ENCODE results near the gene SHF.

The SHF gene

DNA sequence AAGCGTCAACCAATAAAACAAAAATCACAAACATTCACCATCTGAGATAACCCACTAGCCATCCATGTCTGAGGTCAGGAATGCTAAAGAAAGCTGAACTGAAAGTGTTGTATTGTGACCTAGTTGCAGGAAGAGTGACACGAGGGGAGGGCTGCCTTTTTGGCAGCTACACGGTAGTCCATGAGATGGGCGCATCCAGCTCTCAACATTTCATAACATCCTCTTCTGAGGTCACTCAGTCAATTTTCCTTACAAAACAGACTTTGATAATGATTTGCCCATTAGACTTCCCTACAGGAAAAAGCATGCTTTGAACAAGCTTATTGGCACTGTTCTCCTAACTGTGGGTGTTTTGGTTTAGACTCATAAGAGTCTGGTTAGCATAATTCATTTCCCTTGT is 15.4 kb upstream of the SHF start:
- H3K4me1 Mint-ChIP-seq (ENCODE audit: low read depth), result peaks cover 19% of the 10 kb centered on the region
- H3K27ac Mint-ChIP-seq, result no peak overlapping the region
- H3K27me3 Mint-ChIP-seq, result peaks cover 3% of the 10 kb centered on the region
- no peak overlapping the region for H3K4me3 Mint-ChIP-seq
- DNase-seq, result no peak
- peaks cover 4% of the 10 kb centered on the region for H3K36me3 Mint-ChIP-seq (ENCODE audit: low read depth)
- H3K9me3 Mint-ChIP-seq, result no peaks in the 10 kb centered on the region

GRCh38 chr15:45201869-45202268 is 14.1 kb upstream of the SHF start:
- H3K4me1 Mint-ChIP-seq (ENCODE audit: low read depth), result peaks cover 26% of the 10 kb centered on the region
- H3K27ac Mint-ChIP-seq, result no peak overlapping the region
- peaks cover 4% of the 10 kb centered on the region for H3K36me3 Mint-ChIP-seq (ENCODE audit: low read depth)
- H3K4me3 Mint-ChIP-seq, result no peak overlapping the region
- H3K27me3 Mint-ChIP-seq, result peaks cover 3% of the 10 kb centered on the region
- H3K9me3 Mint-ChIP-seq, result no peaks in the 10 kb centered on the region
- no peak for DNase-seq

DNA sequence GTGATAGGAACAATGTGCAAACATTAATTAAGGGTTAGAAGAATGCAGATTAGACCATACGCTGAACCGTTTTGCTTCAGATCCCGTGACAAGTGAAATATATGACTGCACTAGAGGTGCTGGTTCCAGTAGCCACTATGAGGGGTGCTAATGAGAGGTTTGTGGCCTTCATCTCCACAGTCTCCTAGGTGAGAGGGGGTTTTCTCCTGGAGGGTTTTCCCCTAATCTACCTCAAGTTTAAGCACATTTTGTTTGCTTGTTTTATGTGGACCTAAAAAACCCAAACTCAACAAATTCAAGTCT is 13.7 kb upstream of the SHF start:
- H3K9me3 Mint-ChIP-seq, result no peaks in the 10 kb centered on the region
- no peaks in the 10 kb centered on the region for H3K27me3 Mint-ChIP-seq
- peaks cover 4% of the 10 kb centered on the region for H3K36me3 Mint-ChIP-seq (ENCODE audit: low read depth)
- no peak for DNase-seq
- no peak overlapping the region for H3K4me3 Mint-ChIP-seq
- no peak overlapping the region for H3K27ac Mint-ChIP-seq
- H3K4me1 Mint-ChIP-seq (ENCODE audit: low read depth), result peaks cover 26% of the 10 kb centered on the region

- peaks cover 4% of the 10 kb centered on the region for H3K36me3 Mint-ChIP-seq (ENCODE audit: low read depth)
- H3K4me3 Mint-ChIP-seq, result no peak overlapping the region
- peak; percentile 91 for DNase-seq
- no peaks in the 10 kb centered on the region for H3K27me3 Mint-ChIP-seq
- H3K9me3 Mint-ChIP-seq, result no peaks in the 10 kb centered on the region
- H3K27ac Mint-ChIP-seq, result no peak overlapping the region
- H3K4me1 Mint-ChIP-seq (ENCODE audit: low read depth), result peaks cover 26% of the 10 kb centered on the region
Measured at GRCh38 chr15:45200799-45201556, 13.2 kb upstream of the SHF start.

GRCh38 chr15:45200001-45200798 is 12.4 kb upstream of the SHF start:
- Mint-ChIP-seq H3K36me3 (ENCODE audit: low read depth) (peaks cover 4% of the 10 kb centered on the region), H3K27me3 (no peaks in the 10 kb centered on the region), H3K27ac (no peak overlapping the region), H3K9me3 (no peaks in the 10 kb centered on the region), H3K4me3 (no peak overlapping the region), H3K4me1 (ENCODE audit: low read depth) (peaks cover 23% of the 10 kb centered on the region)
- peak; percentile 99 for DNase-seq

GRCh38 chr15:45199136-45199810 is 11.5 kb upstream of the SHF start:
- no peak for DNase-seq
- peaks cover 18% of the 10 kb centered on the region for H3K4me1 Mint-ChIP-seq (ENCODE audit: low read depth)
- no peak overlapping the region for H3K27ac Mint-ChIP-seq
- peaks cover 4% of the 10 kb centered on the region for H3K36me3 Mint-ChIP-seq (ENCODE audit: low read depth)
- no peak overlapping the region for H3K4me3 Mint-ChIP-seq
- no peaks in the 10 kb centered on the region for H3K9me3 Mint-ChIP-seq
- no peaks in the 10 kb centered on the region for H3K27me3 Mint-ChIP-seq

- peak; percentile 98 for DNase-seq
- Mint-ChIP-seq H3K27ac (no peak overlapping the region), H3K4me1 (ENCODE audit: low read depth) (peaks cover 18% of the 10 kb centered on the region), H3K9me3 (no peaks in the 10 kb centered on the region), H3K4me3 (no peak overlapping the region), H3K36me3 (ENCODE audit: low read depth) (peaks cover 4% of the 10 kb centered on the region), H3K27me3 (no peaks in the 10 kb centered on the region)
Measured at GRCh38 chr15:45198337-45199135, 10.8 kb upstream of the SHF start.

GRCh38 chr15:45197512-45197911 is 9.7 kb upstream of the SHF start:
- Mint-ChIP-seq H3K27me3 (no peaks in the 10 kb centered on the region), H3K4me3 (no peak overlapping the region), H3K27ac (peak overlapping the region; percentile 20), H3K36me3 (ENCODE audit: low read depth) (peaks cover 4% of the 10 kb centered on the region), H3K9me3 (no peaks in the 10 kb centered on the region), H3K4me1 (ENCODE audit: low read depth) (peaks cover 16% of the 10 kb centered on the region)
- DNase-seq, result no peak

GRCh38 chr15:45187578-45187893 is 230 bp downstream of the SHF start:
- Mint-ChIP-seq H3K4me1 (ENCODE audit: low read depth) (peaks cover 39% of the 10 kb centered on the region), H3K27me3 (no peaks in the 10 kb centered on the region), H3K36me3 (ENCODE audit: low read depth) (no peaks in the 10 kb centered on the region), H3K9me3 (no peaks in the 10 kb centered on the region), H3K4me3 (no peak overlapping the region), H3K27ac (no peak overlapping the region)
- DNase-seq, result peak; percentile 54

- peak overlapping the region; percentile 79 for H3K4me3 Mint-ChIP-seq
- peaks cover 40% of the 10 kb centered on the region for H3K4me1 Mint-ChIP-seq (ENCODE audit: low read depth)
- H3K9me3 Mint-ChIP-seq, result no peaks in the 10 kb centered on the region
- H3K27ac Mint-ChIP-seq, result peak overlapping the region; percentile 83
- peak; percentile 51 for DNase-seq
- H3K36me3 Mint-ChIP-seq (ENCODE audit: low read depth), result no peaks in the 10 kb centered on the region
- no peaks in the 10 kb centered on the region for H3K27me3 Mint-ChIP-seq
Measured at GRCh38 chr15:45186771-45187577, 792 bp downstream of the SHF start.

DNA sequence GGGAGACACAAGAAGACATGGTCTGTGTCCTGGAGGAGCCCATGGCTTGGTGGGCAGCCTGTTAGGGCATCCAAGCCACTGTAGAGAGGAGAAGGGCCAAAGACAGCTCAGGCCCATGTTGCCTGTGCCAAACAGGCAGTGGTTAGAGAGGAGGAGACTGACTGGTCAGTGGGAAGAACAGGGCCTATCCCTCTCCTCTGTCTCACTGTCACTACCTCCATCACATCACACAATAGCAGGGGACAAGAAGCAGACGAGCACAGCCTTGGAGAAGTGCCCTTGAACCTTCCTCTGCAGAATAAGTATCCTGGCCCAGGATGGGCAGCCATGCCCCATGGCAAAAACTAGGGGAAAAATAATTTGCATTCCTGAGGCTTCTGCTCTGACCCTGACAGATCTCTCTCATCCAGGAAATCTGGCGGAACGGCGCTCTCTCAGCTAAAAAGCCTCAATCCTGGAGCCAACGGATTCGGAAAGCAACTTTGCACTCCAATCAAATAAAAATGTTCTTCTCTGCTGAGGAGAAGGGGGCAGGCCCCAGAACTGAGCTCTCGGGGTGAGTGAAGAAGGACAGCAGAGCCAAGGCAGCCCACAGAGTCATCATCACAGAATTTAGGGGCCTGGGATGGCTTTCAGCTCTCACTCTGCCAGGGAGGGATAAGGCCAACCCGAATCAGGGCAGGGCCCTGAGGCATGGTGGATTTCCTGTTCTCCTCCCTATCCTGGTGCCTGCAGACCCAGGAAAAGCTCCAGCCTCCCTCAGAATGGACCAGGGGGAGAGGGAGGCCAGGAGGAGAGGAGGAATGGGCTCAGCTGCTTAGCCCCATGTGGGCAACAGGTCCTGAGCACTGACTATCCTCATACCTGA is 1.6 kb downstream of the SHF start:
- peaks cover 40% of the 10 kb centered on the region for H3K4me1 Mint-ChIP-seq (ENCODE audit: low read depth)
- DNase-seq, result no peak
- no peaks in the 10 kb centered on the region for H3K27me3 Mint-ChIP-seq
- H3K9me3 Mint-ChIP-seq, result no peaks in the 10 kb centered on the region
- no peaks in the 10 kb centered on the region for H3K36me3 Mint-ChIP-seq (ENCODE audit: low read depth)
- peak overlapping the region; percentile 34 for H3K27ac Mint-ChIP-seq
- peak overlapping the region; percentile 79 for H3K4me3 Mint-ChIP-seq

- Mint-ChIP-seq H3K4me3 (peak overlapping the region; percentile 79), H3K27me3 (no peaks in the 10 kb centered on the region), H3K4me1 (ENCODE audit: low read depth) (peaks cover 45% of the 10 kb centered on the region), H3K36me3 (ENCODE audit: low read depth) (no peaks in the 10 kb centered on the region), H3K9me3 (no peaks in the 10 kb centered on the region), H3K27ac (peak overlapping the region; percentile 82)
- no peak for DNase-seq
Measured at GRCh38 chr15:45185069-45185779, 2.5 kb downstream of the SHF start.
